Heart right ventricle (tissue), 16 donors: Measurements from ENCODE around the gene CHEK2. TPM values are rescaled to one million over a fixed set of nuclear protein-coding genes. Genes with fewer than 3 reads are reported as not detected.
A peak's percentile ranks its signal among the peaks of the same experiment; 100 is the strongest.
"Not testable (repeated sequence)": the region's sequence is repeated elsewhere in the genome, so short reads cannot be mapped to it uniquely, and the experiment has no call there.

Source experiments
- ATAC-seq, 8 donors: fragments of 200-7000 bp; cut with Tn5 transposase; one replicate each; pipeline ENCODE4 v1.9.1; 2020; ENCODE audit warnings: mild to moderate bottlenecking in 8 of 8, moderate library complexity in 8 of 8, moderate number of reproducible peaks in 1 of 8
- DNase-seq, 2 donors: peaks; one replicate each; pipeline ENCODE4 v3.0.0-alpha.2; 2020
- H3K27ac ChIP-seq, 10 donors: fragments of 200-600 bp; sonication (generic) in 2 of 10; one replicate each; pipeline versions ENCODE4 v1.5.0 to v1.8.0; 2020 to 2022; ENCODE audit warnings: mild to moderate bottlenecking in 3 of 10
- H3K27me3 ChIP-seq, 7 donors: fragments of 200-600 bp; one replicate each; pipeline ENCODE4 v1.8.0; 2021 to 2022; ENCODE audit warnings: mild to moderate bottlenecking in 2 of 7
- H3K36me3 ChIP-seq, 9 donors: fragments of 200-600 bp; sonication (generic) in 1 of 9; one replicate each; pipeline versions ENCODE4 v1.5.0 to v1.8.0; 2020 to 2022; ENCODE audit warnings: mild to moderate bottlenecking in 2 of 9
- H3K4me1 ChIP-seq, 9 donors: fragments of 200-600 bp; sonication (generic) in 1 of 9; one replicate each; pipeline versions ENCODE4 v1.5.0 to v1.8.0; 2020 to 2022; ENCODE audit warnings: mild to moderate bottlenecking in 4 of 9
- H3K4me3 ChIP-seq, 10 donors: fragments of 200-600 bp; sonication (generic) in 2 of 10; one replicate each; pipeline versions ENCODE4 v1.5.0 to v1.8.0; 2020 to 2022; ENCODE audit warnings: mild to moderate bottlenecking in 7 of 10, moderate library complexity in 2 of 10
- H3K9me3 ChIP-seq, 11 donors: fragments of 200-600 bp in 10 of 11; sonication (generic) in 2 of 11; one replicate each; pipeline versions ENCODE4 v1.5.0 to v1.8.0; 2013 to 2022; ENCODE audit warnings: mild to moderate bottlenecking in 2 of 11, control low read depth in 1 of 11, moderate library complexity in 1 of 11
- WGBS, 2 donors: extraction: QIAGEN DNeasy Blood & Tissue Kit; methylation state at CpG; one replicate each; pipeline ENCODE4 v1.1.7; 2013; ENCODE audit warnings: inconsistent platforms in 1 of 2; 5-methylcytosine and 5-hydroxymethylcytosine counted together
- intact Hi-C, 10 donors: fragments of 100-400 bp; cut with DNase I; formaldehyde crosslinking; loops; one replicate each; pipeline versions ENCODE4 v1.11.1 to v1.14.2; 2022
- polyA plus RNA-seq, 2 donors: library from polyadenylated mRNA; stranded (reverse); fragments of 200-250 nt; gene quantifications; one replicate each; pipeline ENCODE4 v1.2.3, GENCODE V29; 2013
- total RNA-seq, 10 donors: library from RNA; stranded (reverse); fragmentation: NEBNext Ultra II Directional in 3 of 10; extraction: Animal tissue kit (Norgen Biotek cat#: 25700) in 3 of 10; gene quantifications; one replicate each; pipeline versions ENCODE4 v1.2.1 to v1.2.4, GENCODE V29; 2021 to 2023
- TF ChIP-seq, protein P1 (sequence below), 9 donors: fragments of 200-600 bp; sonication (generic) in 2 of 9; IDR thresholded peaks; one replicate each; pipeline versions ENCODE4 v1.5.0 to v1.8.0; 2021 to 2022; ENCODE audit warnings: antibody characterized with exemption in 9 of 9, mild to moderate bottlenecking in 5 of 9, moderate library complexity in 1 of 9
- donor health status: Arrhythmogenic right ventricular cardiomyopathy.
- donor health status: ischemic (EF 13 %, LVEDD 7.1; RV severe dilation, severe dysfunction).
- donor health status: healthy with polysubstance abuse.
- donor health status: DM: no; HTN: yes; CAD: no.
- donor health status: DM: no; HTN: no; CAD: no.
- donor health status: ischemic (EF 25% LVEDD 6.9; RV normal size, moderate dysfunction).
- donor health status: ischemic (EF 25% LVEDD 5.7; RV mildly dilated, moderate dysfunction).
- donor health status: healthy.
- donor health status: DM: yes; HTN: yes; CAD: no.
- donor health status: Ischemic cardiomyopathy.
- donor health status: ischemic (EF 35%, LVEDD 5.7; RV mildly dilated, moderate dysfunction).
- donor health status: nonischemic (EF 11% LVEDD 7.7; RV severe dilation, severe dysfunction).
- donor health status: DM: yes; HTN: yes; CAD: no.
- donor health status: PGD.
- donor health status: ischemic (EF 29% LVEDD 5.4; RV normal size, mild dysfunction).
- donor health status: nonischemic (EF 23%, LVEDD 6.1; RV moderate dilation, normal function).

The CHEK2 gene
- total and polyA plus RNA-seq, 12 donors, result 0.74 to 8.0 (median 1.7) TPM

DNA sequence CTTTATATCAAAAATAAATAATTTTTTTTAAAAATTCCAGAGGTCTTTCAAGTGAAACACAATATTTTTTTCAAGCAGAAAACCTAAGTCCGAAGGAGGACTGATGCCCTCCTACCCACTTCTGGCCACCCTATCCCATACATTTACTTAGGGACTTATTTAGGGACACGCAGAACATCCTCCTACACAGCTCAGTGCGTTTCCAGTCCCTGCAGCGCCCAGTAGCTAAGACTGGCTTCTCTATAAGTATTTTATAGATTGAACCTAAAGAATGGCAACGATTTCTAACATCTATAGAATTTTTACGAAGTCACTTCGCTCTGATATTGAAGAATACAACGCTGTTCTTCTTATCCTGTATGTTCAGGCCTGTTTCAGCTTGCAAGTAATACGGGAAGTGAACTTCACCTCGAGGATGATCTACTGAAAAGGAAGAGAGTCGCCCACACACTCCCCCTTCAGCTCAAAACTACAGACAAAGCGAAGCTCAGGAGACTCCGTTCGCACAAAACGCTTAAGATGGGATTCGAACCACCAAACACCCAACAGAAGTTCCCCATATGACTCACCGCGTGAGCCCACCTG is 328 bp downstream of the CHEK2 start:
- peak overlapping the region in 4 of 10 donors; percentile 98 to 100 (median 99) for H3K27ac ChIP-seq

DNA sequence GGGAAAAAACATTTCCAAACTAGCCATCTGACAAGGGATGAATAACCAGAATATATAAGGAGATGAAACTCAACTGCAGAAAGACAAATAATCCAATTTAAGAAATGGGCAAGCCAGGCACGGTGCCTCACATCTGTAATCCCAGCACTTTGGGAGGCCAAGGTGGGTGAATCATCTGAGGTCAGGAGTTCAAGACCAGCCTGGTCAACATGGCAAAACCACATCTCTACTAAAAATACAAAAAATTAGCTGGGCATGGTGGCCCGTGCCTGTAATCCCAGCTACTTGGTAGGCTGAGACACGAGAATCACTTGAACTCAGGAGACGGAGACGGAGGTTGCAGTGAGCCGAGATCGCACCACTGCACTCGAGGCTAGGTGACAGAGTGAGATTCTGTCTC is 2.7 kb downstream of the CHEK2 start:
- H3K27ac ChIP-seq, H3K27me3 ChIP-seq, H3K36me3 ChIP-seq, DNase-seq, ATAC-seq, H3K4me3 ChIP-seq, H3K9me3 ChIP-seq, intact Hi-C loops: not testable (repeated sequence)
- WGBS, 2 donors, result 92 to 95% methylated on average over 8 of the region's 8 CpGs
- H3K4me1 ChIP-seq, result peaks cover 3 to 22% (median 14%) of the 10 kb centered on the region in 9 donors

More for the DNA sequence above, 328 bp downstream of the CHEK2 start:
- TF ChIP-seq, protein P1, sequence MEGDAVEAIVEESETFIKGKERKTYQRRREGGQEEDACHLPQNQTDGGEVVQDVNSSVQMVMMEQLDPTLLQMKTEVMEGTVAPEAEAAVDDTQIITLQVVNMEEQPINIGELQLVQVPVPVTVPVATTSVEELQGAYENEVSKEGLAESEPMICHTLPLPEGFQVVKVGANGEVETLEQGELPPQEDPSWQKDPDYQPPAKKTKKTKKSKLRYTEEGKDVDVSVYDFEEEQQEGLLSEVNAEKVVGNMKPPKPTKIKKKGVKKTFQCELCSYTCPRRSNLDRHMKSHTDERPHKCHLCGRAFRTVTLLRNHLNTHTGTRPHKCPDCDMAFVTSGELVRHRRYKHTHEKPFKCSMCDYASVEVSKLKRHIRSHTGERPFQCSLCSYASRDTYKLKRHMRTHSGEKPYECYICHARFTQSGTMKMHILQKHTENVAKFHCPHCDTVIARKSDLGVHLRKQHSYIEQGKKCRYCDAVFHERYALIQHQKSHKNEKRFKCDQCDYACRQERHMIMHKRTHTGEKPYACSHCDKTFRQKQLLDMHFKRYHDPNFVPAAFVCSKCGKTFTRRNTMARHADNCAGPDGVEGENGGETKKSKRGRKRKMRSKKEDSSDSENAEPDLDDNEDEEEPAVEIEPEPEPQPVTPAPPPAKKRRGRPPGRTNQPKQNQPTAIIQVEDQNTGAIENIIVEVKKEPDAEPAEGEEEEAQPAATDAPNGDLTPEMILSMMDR (IDR thresholded peaks at IDR 0.05), result no peak
- Histone ChIP-seq H3K9me3 (no peaks in the 10 kb centered on the region), H3K4me3 (peak overlapping the region in 9 of 10 donors; percentile 70 to 100 (median 80)), H3K4me1 (peaks cover 3 to 22% (median 14%) of the 10 kb centered on the region in 9 donors), H3K36me3 (peaks cover 0 to 33% (median 22%) of the 10 kb centered on the region in 9 donors), H3K27me3 (no peaks in the 10 kb centered on the region)
- intact Hi-C loops, result loop anchor here in 2 of 10 donors (10.0 kb wide), 2 partner anchors 66 to 136 kb away; partner anchors contain the start of gene TTC28 (in 1 of the 2)
- ATAC-seq (no peak), DNase-seq (no peak)
- 9 to 10% methylated on average over 18 of the region's 18 CpGs for WGBS, 2 donors

DNA sequence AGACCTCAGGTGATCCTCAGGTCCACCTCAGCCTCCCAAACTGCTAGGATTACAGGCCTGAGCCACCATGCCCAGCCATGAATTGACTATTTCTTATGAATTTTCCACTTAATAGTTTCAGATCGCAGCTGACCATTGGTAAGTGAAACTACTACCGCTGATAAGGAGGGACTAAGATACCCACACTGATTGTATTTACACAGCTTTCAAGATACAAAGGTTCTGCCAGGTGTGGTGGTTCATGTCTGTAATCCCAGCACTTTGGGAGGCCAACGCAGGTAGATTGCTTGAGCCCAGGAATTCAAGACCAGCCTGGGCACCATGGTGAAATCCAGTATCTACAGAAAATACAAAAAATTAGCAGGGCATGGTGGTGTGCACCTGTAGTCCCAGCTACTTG is 3.9 kb downstream of the CHEK2 start:
- TF ChIP-seq, protein P1 (IDR thresholded peaks at IDR 0.05), result no peak
- DNase-seq (no peak), ATAC-seq (no peak)
- Histone ChIP-seq H3K4me1 (peaks cover under 1 to 15% (median 7%) of the 10 kb centered on the region in 9 donors), H3K9me3 (no peaks in the 10 kb centered on the region), H3K4me3 (no peak overlapping the region), H3K27ac (no peak overlapping the region), H3K27me3 (no peaks in the 10 kb centered on the region), H3K36me3 (peaks cover 0 to 18% (median 0%) of the 10 kb centered on the region in 9 donors)
- intact Hi-C loops, result no loop called here
- 96 to 98% methylated on average over 3 of the region's 3 CpGs for WGBS, 2 donors

DNA sequence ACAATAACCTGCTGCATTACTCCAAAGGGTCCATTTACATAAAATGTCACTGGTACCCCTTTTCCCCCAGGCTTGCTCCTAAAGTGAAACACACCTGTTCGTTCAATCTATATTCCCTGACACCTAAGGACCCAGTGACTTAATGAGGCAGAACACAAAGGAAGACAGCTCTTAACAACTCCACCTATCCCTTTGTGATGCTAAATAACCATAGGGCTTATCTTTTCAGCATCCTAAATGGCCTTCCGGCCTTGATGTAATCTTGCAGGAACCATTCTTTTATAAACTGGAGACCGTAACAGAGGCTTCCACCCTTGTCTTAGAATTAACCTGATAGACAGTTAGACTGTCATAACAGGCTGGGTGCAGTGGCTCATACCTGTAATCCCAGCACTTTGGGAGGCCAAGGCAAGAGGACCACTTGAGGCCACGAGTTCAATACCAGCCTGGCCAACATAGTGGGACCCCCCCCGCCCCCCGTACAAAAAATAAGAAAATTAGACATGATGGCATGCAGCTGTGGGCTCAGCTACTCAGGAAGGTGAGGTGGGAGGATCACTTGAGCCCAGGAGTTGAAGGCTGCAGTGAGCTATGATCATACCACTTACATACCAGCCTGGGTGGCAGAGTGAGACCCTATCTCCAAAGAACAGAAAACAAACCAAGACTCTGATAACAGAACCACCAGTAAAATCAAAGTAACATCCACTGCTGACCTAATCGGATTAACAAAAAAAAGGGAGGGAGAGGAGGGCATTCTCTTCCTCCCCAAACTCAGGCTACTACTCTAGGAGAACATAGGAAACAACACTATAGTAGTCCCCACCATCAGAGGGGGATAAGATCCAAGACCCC is 5.1 kb downstream of the CHEK2 start:
- no peak overlapping the region for H3K27ac ChIP-seq
- ATAC-seq, result no peak
- no peak overlapping the region for H3K4me3 ChIP-seq
- H3K27me3 ChIP-seq, result no peaks in the 10 kb centered on the region
- H3K4me1 ChIP-seq, result peaks cover 0 to 13% (median 5%) of the 10 kb centered on the region in 9 donors
- peaks cover 0 to 21% (median 0%) of the 10 kb centered on the region in 9 donors for H3K36me3 ChIP-seq
- WGBS, 2 donors, result 77 to 87% methylated on average over 7 of the region's 7 CpGs
- no peak for DNase-seq
- H3K9me3 ChIP-seq, result no peaks in the 10 kb centered on the region
- intact Hi-C loops, result no loop called here
- TF ChIP-seq, protein P1 (IDR thresholded peaks at IDR 0.05), result no peak
